ENCODE measurements around the gene ITGAE.
"Not testable (repeated sequence)": the region's sequence is repeated elsewhere in the genome, so short reads cannot be mapped to it uniquely, and the experiment has no call there.

ITGAE gene

GRCh38 chr17:3755335-3756030 lies 45.5 kb downstream of the ITGAE start:
- DNase-seq: no peak

GRCh38 chr17:3754458-3755334 lies 46.3 kb downstream of the ITGAE start:
- peak; percentile 86 for DNase-seq

DNA sequence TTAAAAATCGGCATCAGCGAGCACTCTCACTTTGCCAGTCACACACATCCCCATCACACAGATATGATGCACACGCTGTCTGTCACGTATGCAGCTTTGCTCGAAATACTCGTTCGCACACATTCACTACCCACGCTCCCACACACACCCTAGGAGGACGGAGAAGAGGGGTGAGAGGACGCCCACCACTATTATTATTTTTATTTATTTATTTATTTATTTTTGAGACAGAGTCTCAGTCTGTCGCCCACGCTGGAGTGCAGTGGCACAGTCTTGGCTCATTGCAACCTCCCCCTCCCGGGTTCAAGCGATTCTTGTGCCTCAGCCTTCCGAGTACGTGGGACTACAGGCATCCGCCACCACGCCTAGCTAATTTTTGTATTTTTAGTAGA lies 46.9 kb downstream of the ITGAE start:
- DNase-seq: no peak

- no peak for DNase-seq
Measured at GRCh38 chr17:3753624-3754023, 47.4 kb downstream of the ITGAE start.

- DNase-seq: no peak
Measured at GRCh38 chr17:3751836-3752235, 49.2 kb downstream of the ITGAE start.

GRCh38 chr17:3750926-3751325 lies 50.1 kb downstream of the ITGAE start:
- peak; percentile 57 for DNase-seq

DNA sequence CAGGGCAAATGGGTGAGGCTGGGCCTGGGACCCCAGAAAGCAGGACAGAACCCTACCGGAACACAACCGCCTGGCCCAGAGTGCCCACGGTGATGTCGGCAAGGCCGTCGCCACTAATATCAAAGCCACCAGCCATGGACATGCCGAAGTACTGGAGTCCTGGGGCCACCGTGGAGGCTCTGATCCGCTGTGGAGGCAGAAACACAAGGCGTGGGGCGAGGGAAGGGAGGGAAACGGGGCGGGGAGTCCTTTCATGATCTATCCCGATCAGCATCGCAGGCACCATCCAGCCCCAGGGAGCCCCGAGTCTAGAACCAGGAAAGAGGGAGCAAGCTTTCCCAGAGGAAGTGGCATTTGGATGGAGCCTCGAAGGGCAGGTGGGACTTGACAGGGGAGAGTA lies 50.7 kb downstream of the ITGAE start:
- DNase-seq: no peak

- no peak for DNase-seq
Measured at GRCh38 chr17:3748576-3748975, 52.4 kb downstream of the ITGAE start.

DNA sequence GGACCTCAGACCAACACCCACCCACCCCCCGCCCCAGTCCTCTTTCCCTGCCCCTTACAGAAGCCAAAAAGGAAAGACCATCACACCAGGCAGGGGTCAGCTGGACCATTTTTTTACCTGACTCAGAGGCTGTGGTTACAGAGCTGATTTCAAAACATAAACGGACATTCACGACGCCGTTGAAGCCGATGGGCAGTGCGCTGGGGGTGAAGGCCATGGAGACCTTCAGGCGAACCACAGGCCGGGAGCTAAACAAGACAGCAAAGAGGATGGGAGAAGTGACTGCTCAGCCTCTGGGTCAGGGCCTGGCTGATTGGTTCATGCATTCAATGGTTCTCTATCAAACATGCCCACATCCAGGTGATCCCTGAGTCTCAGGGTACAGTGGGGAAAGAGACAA lies 53.2 kb downstream of the ITGAE start:
- no peak for DNase-seq

DNA sequence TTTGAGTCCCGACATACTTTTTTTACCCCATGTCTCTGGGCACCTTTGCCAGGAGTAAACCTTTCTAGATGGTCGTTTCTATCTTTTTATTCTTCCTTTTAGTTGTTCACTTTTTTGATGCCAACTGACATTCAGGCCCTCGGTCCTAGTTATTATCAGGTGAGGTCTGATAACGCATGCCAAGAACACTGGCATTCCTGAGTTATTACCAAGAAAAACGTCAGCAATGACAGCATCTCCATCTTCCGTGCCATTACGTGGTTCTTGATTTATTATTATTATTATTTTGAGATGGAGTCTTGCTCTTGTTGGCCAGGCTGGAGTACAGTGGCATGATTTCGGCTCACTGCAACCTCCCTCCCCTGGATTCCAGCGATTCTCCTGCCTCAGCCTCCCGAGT lies 55.9 kb downstream of the ITGAE start:
- DNase-seq: no peak

DNA sequence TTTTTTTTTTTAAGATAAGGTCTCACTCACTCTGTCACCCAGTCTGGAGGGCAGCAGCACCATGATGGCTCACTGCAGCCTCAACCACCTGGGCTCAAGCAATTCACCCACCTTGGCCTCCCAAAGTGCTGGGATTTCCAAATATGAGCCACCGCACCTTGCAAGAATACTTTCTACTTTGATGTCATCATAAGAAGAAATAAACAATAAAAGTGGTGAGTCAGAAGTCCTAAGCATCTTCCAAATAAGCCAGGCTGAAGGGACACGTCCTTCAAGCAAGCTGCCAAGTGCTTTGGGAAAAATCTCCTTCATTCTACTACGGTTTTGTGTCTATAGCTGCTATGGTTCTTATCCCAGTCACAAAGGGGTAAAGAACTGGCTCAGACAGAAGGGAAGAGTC lies 57.0 kb downstream of the ITGAE start:
- DNase-seq: no peak

GRCh38 chr17:3740611-3741073 lies 60.3 kb downstream of the ITGAE start:
- DNase-seq: peak; percentile 62

DNA sequence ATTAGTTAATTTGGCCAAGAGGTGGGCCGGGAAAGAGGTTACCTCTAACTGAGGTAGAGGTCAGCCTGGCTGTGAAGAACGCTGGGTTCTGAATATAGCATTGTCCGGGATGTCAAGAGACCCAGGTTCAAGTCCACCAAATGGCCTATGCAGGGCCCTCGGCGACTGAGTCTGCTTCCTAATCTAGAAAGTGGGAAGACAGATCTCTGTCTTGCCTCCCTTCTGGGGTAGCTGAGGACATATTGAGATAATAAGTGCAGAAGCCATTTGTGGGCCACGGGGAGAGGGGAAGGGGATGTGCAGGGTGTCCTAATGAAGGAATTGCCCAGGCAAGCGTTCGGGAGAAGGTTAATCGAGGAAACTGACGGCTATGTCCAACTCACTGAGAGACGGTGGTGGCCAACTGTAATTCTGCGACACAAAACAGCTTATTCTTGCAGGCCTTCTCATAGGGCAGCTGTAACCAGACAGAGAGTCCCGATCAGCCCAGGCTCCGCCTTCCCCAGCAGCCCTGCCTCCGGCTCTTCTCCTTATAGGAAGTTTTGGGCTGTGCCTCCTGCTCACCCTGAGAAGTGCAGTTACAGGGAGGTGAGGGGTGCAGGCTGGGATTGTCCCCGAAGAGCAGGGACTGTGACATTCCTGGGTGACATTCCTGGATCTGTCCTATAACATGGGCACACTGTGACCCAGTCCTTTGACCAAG lies 61.4 kb downstream of the ITGAE start:
- DNase-seq: no peak

DNA sequence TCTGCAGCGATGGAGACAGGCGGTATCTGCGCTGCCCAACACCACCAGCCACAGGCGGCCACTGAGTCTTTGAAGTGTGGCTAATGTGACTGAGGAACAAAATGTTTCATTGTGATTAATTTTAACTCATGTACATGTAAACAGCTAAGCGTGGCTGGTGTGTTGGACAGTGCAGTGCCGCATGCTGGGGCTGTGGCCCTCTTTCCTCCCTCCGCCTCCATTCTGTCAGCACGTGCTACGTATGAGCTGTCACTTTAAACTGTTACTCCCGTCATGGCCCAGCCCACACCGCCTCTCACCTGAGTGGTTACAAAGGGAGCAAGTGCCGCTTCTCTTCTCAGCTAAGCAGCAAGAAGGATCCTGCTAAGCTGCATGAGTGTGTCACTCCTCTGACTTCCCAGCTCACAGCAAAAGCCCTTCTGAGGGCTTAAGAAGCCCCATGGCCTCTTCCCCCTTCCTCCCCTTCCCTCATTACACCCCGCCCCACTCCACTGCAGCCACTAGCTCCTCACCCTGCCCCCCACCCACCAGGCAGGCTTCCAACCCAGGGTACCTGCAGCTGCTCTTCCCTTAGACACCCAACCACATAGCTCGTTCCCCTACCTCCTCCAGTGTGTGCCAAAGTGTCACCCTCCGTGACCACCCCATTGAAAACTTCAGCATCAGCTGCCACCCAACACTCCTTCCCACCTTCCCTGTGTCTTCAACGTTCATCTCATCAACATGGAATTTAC lies 62.3 kb downstream of the ITGAE start:
- DNase-seq: peak; percentile 59

GRCh38 chr17:3735515-3735914 lies 65.5 kb downstream of the ITGAE start:
- no peak for DNase-seq

DNA sequence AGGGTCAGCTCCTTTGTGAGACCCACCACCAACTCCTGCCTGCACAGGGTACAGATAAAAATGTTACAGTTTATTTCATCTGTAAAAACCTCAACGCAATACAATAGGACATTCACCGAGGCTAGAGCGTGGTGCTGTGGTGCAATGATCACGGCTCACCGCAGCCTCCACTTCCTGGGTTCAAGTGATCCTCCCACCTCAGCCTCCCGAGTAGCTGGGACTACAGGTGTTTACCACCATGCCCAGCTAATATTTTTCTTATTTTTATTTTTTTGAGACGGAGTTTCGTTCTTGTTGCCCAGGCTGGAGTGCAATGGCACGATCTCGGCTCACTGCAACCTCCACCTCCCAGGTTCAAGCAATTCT lies 66.1 kb downstream of the ITGAE start:
- DNase-seq: not testable (repeated sequence)

- DNase-seq: no peak
Measured at GRCh38 chr17:3732210-3732621, 68.8 kb downstream of the ITGAE start.

DNA sequence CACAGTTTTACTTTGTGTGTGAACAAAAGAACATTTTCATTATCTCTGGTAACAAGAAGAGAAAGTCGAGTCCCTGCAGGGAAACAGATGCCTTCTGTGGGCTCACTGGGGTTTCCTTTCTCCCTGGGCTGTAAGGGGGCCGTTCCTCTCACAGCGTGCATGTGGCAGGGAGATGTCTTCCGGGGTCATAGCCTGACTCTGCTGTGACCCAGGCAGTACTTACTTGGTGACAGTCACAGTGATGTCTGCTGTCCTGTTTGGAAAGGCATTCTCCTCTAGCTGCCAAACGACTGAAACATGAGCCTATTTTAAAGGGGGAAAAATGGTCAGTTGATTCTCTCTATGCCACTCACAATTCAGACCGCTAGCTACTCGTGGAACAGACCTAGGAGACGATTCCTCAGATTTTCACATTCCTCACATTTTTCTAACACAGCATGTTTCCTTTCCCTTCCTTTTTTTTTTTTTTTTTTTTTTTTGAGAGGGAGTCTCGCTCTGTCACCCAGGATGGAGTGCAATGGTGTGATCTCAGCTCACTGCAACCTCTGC lies 70.0 kb downstream of the ITGAE start:
- DNase-seq: no peak

DNA sequence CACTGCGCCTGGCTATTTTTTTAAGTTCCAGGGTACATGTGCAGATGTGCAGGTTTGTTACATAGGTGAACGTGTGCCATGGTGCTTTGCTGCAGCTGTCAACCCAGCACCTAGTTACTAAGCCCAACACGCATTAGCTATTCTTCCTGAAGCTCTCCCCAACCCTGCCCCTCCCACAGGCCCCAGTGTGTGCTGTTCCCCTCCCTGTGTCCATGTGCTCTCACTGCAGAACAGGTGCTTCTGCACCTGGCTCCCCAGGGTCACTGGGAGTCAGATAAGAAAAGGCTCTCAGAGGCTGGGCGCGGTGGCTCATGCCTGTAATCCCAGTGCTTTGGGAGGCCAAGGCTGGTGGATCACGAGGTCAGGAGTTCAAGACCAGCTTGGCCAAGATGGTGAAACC lies 71.1 kb downstream of the ITGAE start:
- no peak for DNase-seq

DNA sequence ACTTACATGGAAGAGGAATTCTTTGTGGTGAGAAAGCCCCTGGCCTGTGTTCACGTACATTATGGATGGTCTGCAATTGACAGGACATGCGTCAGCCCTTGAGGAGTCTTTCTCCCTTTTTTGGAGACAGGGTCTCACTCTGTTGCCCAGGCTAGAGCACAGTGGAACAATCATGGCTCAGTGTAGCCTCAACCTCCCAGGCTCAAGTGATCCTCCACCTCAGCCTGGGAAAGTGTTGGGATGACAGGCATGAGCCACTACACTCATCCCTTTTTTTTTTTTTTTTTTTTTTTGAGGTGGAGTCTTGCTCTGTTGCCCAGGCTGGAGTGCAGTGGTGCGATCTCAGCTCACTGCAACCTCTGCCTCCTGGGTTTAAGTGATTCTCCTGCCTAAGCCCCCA lies 72.9 kb downstream of the ITGAE start:
- DNase-seq: not testable (repeated sequence)

DNA sequence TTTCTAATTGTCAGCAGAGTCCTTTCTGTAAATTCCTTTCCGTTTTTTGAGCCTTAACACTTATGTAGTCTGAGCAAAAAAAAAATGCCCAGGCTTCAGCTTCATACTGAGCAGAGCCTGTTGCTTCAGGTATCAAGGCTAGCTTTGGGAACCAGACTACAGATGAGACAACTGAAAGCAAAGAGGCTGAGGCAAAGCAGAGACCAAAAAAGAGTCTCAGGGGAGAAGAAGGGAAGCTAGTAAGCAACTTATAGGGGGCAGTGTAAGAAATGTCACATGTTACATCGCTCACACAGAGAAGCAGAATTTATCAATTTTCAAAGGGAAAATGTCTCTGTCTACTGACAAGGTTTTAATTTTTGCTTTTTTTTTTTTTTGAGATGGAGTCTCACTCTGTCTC lies 73.9 kb downstream of the ITGAE start:
- no peak for DNase-seq

GRCh38 chr17:3724378-3725077 lies 76.5 kb downstream of the ITGAE start:
- no peak for DNase-seq

Data from CD4-positive, alpha-beta T cell treated with Interleukin-12 subunit alpha and Interleukin-12 subunit beta, for 1 hour (primary cell).